ES-I3 (cell line): ENCODE measurements around the gene UQCRH.

ENCODE experiments used
- H3K36me3 ChIP-seq: 2 replicates; pipeline ENCODE4 v1.6.1; 2013; ENCODE audit warnings: mild to moderate bottlenecking, low read length, control low read depth, moderate library complexity; ENCODE audit not compliant: insufficient read depth
- H3K4me1 ChIP-seq: 2 replicates; pipeline ENCODE4 v1.6.1; 2013; ENCODE audit warnings: mild to moderate bottlenecking, control low read depth, low read length; ENCODE audit not compliant: insufficient read depth
- H3K9ac ChIP-seq: 2 replicates; pipeline ENCODE4 v1.6.1; 2013; ENCODE audit warnings: low read depth, mild to moderate bottlenecking, low read length, moderate library complexity
- H3K9me3 ChIP-seq: 2 replicates; pipeline ENCODE4 v1.6.1; 2013; ENCODE audit warnings: mild to moderate bottlenecking, low read length, moderate library complexity; ENCODE audit not compliant: control insufficient read depth, insufficient read depth

UQCRH gene

GRCh38 chr1:46284597-46285564 is 18.6 kb upstream of the UQCRH start:
- Histone ChIP-seq H3K9ac (no peak overlapping the region), H3K4me1 (peaks cover 10% of the 10 kb centered on the region; the same call in 1 of the 2 replicates), H3K9me3 (no peaks in the 10 kb centered on the region), H3K36me3 (peaks cover 32% of the 10 kb centered on the region)

GRCh38 chr1:46285730-46286477 is 17.6 kb upstream of the UQCRH start:
- Histone ChIP-seq H3K9ac (no peak overlapping the region), H3K36me3 (peaks cover 23% of the 10 kb centered on the region), H3K9me3 (no peaks in the 10 kb centered on the region), H3K4me1 (peaks cover 10% of the 10 kb centered on the region; the same call in 1 of the 2 replicates)

DNA sequence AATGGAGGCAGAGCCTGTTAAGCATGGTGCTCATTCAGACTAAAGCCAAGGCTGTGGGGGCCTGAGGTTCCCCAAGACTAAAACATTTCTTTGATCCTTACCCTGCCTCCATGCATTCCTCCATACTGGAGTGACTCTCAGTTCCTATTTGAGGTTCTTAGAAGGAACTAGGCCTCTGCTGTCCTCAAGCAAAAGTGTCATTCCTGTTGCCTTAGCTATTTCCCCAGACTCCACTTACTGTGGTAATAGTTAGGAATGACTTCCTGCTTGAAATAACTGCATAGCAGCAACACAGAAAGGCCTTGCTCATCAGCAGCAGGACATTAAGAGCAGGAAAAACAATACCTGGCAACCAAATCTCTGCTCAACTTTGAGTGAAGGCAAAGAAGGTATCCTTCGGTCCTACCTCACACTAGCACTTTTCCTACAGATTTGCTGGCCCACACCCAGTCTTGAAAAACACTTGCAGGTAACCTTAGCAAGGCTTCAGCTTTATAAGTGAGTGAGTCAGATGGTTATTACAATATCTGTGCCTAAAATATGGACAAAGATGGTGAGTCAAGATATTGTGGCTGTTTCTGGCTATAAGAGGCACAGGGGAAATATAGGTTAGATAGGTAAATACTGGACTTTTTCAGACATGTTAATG is 14.9 kb upstream of the UQCRH start:
- Histone ChIP-seq H3K9ac (no peak overlapping the region), H3K36me3 (peaks cover 12% of the 10 kb centered on the region; the same call in 1 of the 2 replicates), H3K4me1 (peaks cover 10% of the 10 kb centered on the region; the same call in 1 of the 2 replicates), H3K9me3 (no peaks in the 10 kb centered on the region)

GRCh38 chr1:46289134-46289494 is 14.4 kb upstream of the UQCRH start:
- Histone ChIP-seq H3K36me3 (peaks cover 12% of the 10 kb centered on the region; the same call in 1 of the 2 replicates), H3K4me1 (peaks cover 10% of the 10 kb centered on the region; the same call in 1 of the 2 replicates), H3K9ac (no peak overlapping the region), H3K9me3 (no peaks in the 10 kb centered on the region)

DNA sequence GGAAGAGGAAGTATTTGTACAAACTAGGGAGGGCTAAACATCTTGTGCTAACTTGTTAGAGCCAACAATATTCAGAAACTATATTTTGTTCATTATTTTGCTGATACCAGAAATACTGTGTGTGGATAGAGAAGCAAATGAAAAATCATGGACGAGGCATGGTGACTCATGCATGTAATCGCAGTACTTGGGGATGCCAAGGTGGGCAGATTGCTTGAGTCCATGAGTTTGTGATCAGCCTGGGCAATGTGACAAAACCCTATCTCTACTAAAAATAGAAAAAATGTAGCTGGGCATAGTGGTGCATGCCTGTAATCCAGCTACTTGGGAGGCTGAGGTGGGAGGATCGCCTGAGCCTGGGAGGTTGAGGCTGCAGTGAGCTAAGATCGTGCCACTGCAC is 13.5 kb upstream of the UQCRH start:
- Histone ChIP-seq H3K4me1 (peaks cover 6% of the 10 kb centered on the region; the same call in 1 of the 2 replicates), H3K9me3 (no peaks in the 10 kb centered on the region), H3K9ac (no peak overlapping the region), H3K36me3 (peaks cover 8% of the 10 kb centered on the region; the same call in 1 of the 2 replicates)

- H3K4me1 ChIP-seq = peaks cover 16% of the 10 kb centered on the region
- H3K9ac ChIP-seq = no peak overlapping the region
- no peaks in the 10 kb centered on the region for H3K9me3 ChIP-seq
- H3K36me3 ChIP-seq = peaks cover 16% of the 10 kb centered on the region
These were observed 8.2 kb upstream of the UQCRH start for GRCh38 chr1:46295306-46295705.

DNA sequence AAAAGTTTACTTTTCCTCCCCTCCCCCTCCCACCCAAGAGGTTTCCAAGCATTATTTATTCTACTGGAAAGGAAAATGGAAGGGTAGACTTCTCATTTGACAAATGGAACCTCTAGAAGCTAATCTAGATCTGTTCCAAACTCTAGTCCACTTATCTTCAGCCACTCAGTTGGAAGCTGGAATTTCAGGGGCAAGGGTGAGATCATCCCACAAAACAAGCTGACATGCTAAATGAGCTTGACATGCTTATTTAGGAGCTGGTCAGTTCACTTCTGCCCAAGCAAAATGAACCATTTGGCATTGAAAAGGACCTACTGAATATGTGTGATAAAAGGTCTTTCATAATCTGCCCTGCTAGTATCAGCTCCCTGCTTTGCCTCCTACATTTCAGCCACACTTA is 5.1 kb upstream of the UQCRH start:
- peaks cover 16% of the 10 kb centered on the region for H3K36me3 ChIP-seq
- H3K9ac ChIP-seq = no peak overlapping the region

DNA sequence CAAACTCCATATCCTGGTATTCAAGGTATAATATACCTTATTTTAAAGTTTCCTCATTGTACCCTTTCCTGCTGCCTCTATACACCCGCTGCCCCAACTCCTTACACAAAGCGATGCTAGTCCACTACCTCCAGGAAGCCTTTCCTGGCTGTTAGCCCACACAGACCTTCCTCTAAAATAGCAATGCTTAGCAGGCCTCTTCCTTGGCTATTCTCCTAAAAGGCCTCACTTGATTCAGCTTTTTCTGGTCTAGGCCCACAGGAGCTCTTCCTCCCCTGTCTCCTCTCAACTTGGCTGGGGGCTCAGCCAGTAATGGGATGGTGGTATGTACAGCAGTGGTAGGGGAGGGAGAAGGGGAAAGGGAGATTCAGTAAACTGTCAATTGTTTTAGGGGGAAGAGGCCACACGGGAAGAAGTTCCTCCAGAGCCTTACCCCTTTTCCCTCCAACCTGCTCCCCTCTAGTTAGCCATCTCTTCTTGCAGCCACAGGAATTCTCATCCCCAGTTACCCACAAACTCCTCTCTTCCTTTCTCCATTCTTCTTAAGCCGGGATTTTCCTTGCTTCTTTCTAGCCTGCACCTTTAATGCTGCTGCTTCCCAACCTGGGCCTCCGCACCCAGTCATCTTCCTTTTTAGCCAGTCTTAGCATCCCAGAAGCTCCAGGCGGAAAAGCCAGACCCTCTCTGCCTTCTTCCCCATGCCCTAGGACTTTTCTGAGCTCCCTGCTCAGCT is 2.7 kb upstream of the UQCRH start:
- Histone ChIP-seq H3K36me3 (peaks cover 12% of the 10 kb centered on the region), H3K4me1 (peaks cover 23% of the 10 kb centered on the region), H3K9me3 (no peaks in the 10 kb centered on the region), H3K9ac (peak overlapping the region; percentile 90)

More for the DNA sequence above, 5.1 kb upstream of the UQCRH start:
- Histone ChIP-seq H3K9me3 (no peaks in the 10 kb centered on the region), H3K4me1 (peaks cover 23% of the 10 kb centered on the region)

DNA sequence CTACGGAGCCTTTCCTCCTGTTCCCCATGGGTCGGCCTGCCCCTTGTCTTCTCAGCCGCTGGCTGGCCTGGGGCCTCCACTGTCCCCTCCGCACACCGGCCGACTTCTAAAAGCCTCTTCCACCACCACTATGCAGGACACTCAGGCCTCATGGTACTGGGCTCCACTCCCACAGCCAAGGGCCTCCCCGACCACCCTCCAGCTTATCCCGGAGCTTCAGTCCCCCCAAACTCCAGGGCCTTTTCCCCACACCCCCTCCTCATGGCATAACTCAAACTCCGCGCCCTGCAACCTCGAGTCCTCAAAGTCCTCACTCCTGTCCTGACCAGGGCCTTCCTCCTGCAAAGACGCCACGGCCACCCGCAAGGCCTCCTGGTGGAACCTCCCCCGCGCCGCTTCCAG is 2.1 kb upstream of the UQCRH start:
- Histone ChIP-seq H3K9me3 (no peaks in the 10 kb centered on the region), H3K36me3 (peaks cover 12% of the 10 kb centered on the region; the same call in 1 of the 2 replicates), H3K4me1 (peaks cover 23% of the 10 kb centered on the region), H3K9ac (peak overlapping the region; percentile 90)

GRCh38 chr1:46301808-46302640 is 1.5 kb upstream of the UQCRH start:
- Histone ChIP-seq H3K9ac (peak overlapping the region; percentile 90), H3K36me3 (peaks cover 7% of the 10 kb centered on the region; the same call in 1 of the 2 replicates), H3K9me3 (no peaks in the 10 kb centered on the region), H3K4me1 (peaks cover 25% of the 10 kb centered on the region)

- Histone ChIP-seq H3K9ac (peak overlapping the region; percentile 90), H3K4me1 (peaks cover 31% of the 10 kb centered on the region), H3K9me3 (no peaks in the 10 kb centered on the region), H3K36me3 (peaks cover under 1% of the 10 kb centered on the region; the same call in 1 of the 2 replicates)
These were observed 859 bp upstream of the UQCRH start for GRCh38 chr1:46302641-46303037.

- Histone ChIP-seq H3K9ac (peak overlapping the region; percentile 90), H3K36me3 (no peaks in the 10 kb centered on the region), H3K9me3 (no peaks in the 10 kb centered on the region), H3K4me1 (peaks cover 31% of the 10 kb centered on the region)
These were observed 401 bp downstream of the UQCRH start for GRCh38 chr1:46303872-46304326.

- peaks cover 7% of the 10 kb centered on the region for H3K36me3 ChIP-seq
- no peaks in the 10 kb centered on the region for H3K9me3 ChIP-seq
- H3K9ac ChIP-seq = peak overlapping the region; percentile 90; the same call in 1 of the 2 replicates
- peaks cover 32% of the 10 kb centered on the region for H3K4me1 ChIP-seq
These were observed 2.6 kb downstream of the UQCRH start for GRCh38 chr1:46306159-46306530.
